HepG2 (cell line): ENCODE measurements around the gene MLXIPL. TPM values are rescaled to one million over a fixed set of nuclear protein-coding genes. Genes with fewer than 3 reads are reported as not detected.
A peak's percentile ranks its signal among the peaks of the same experiment; 100 is the strongest.

Source experiments
- CCDC6 ChIP-seq: sonication (generic); formaldehyde crosslinking; IDR thresholded peaks from 2 replicates; pipeline ENCODE4 v1.8.1; 2022; ENCODE audit warnings: mild to moderate bottlenecking, missing genetic modification reagents, moderate library complexity
- ETS1 ChIP-seq: sonication (generic); formaldehyde crosslinking; IDR thresholded peaks from 2 replicates; pipeline ENCODE4 v1.4.0; 2020; ENCODE audit warnings: missing genetic modification reagents
- IRX3 ChIP-seq: sonication (generic); formaldehyde crosslinking; IDR thresholded peaks from 2 replicates; pipeline ENCODE4 v1.8.1; 2023; ENCODE audit warnings: mild to moderate bottlenecking, low read depth, missing genetic modification reagents, borderline replicate concordance
- NFKBIZ ChIP-seq: IDR thresholded peaks from 2 replicates; pipeline ENCODE4 v1.6.1; 2018; ENCODE audit warnings: missing genetic modification reagents, missing compliant biosample characterization
- PPARG ChIP-seq: conservative IDR thresholded peaks from 2 replicates; pipeline ENCODE4 v1.6.1; 2016; ENCODE audit warnings: missing biosample characterization, missing genetic modification reagents
- PTBP1 ChIP-seq: fragments of 200-400 bp; formaldehyde crosslinking; IDR thresholded peaks from 2 replicates; pipeline ENCODE4 v1.6.1; 2018; ENCODE audit warnings: low read length, low read depth; ENCODE audit not compliant: poor library complexity, severe bottlenecking
- REXO4 ChIP-seq: sonication (generic); formaldehyde crosslinking; IDR thresholded peaks from 2 replicates; pipeline ENCODE4 v1.8.0; 2022; ENCODE audit warnings: missing genetic modification reagents, mild to moderate bottlenecking, borderline replicate concordance
- RFX3 ChIP-seq: IDR thresholded peaks from 2 replicates; pipeline ENCODE4 v1.6.1; 2016; ENCODE audit warnings: missing biosample characterization, missing genetic modification reagents
- RXRB ChIP-seq: IDR thresholded peaks from 2 replicates; pipeline ENCODE4 v1.6.1; 2016; ENCODE audit warnings: borderline replicate concordance, missing genetic modification reagents, missing compliant biosample characterization
- SETDB1 ChIP-seq: sonication (generic); formaldehyde crosslinking; IDR thresholded peaks from 2 replicates; pipeline ENCODE4 v1.5.1; 2020; ENCODE audit warnings: missing genetic modification reagents, mild to moderate bottlenecking, borderline replicate concordance
- ZKSCAN1 ChIP-seq: fragments of 150-350 bp; IDR thresholded peaks from 2 replicates; pipeline ENCODE4 v1.6.1; 2014; ENCODE audit warnings: low read length
- ZNF143 ChIP-seq: sonication (generic); formaldehyde crosslinking; IDR thresholded peaks from 2 replicates; pipeline ENCODE4 v1.4.0; 2020; ENCODE audit warnings: missing genetic modification reagents
- ZNF292 ChIP-seq: sonication (generic); formaldehyde crosslinking; IDR thresholded peaks from 2 replicates; pipeline ENCODE4 v1.8.1; 2022; ENCODE audit warnings: mild to moderate bottlenecking, low read depth, missing genetic modification reagents, borderline replicate concordance
- ZNF543 ChIP-seq: sonication (generic); formaldehyde crosslinking; IDR thresholded peaks from 2 replicates; pipeline ENCODE4 v1.4.0; 2020; ENCODE audit warnings: mild to moderate bottlenecking, missing genetic modification reagents
- ZNF558 ChIP-seq: sonication (generic); formaldehyde crosslinking; IDR thresholded peaks from 2 replicates; pipeline ENCODE4 v1.9.0; 2022; ENCODE audit warnings: mild to moderate bottlenecking, missing genetic modification reagents, borderline replicate concordance
- ZNF569 ChIP-seq: sonication (generic); formaldehyde crosslinking; IDR thresholded peaks from 2 replicates; pipeline ENCODE4 v1.5.0; 2020; ENCODE audit warnings: mild to moderate bottlenecking, missing genetic modification reagents, moderate library complexity, borderline replicate concordance
- ZNF607 ChIP-seq: sonication (generic); formaldehyde crosslinking; IDR thresholded peaks from 2 replicates; pipeline ENCODE4 v1.5.1; 2020; ENCODE audit warnings: missing genetic modification reagents, mild to moderate bottlenecking, borderline replicate concordance
- ZNF83 ChIP-seq: sonication (generic); formaldehyde crosslinking; IDR thresholded peaks from 2 replicates; pipeline ENCODE4 v1.4.0; 2020; ENCODE audit warnings: missing genetic modification reagents, mild to moderate bottlenecking, borderline replicate concordance
- polyA plus RNA-seq, 8 experiments: library from polyadenylated mRNA; depleted of rRNA in 3 of 8; stranded (reverse) in 7 of 8; unstranded in 1 of 8; fragments of >200 nt; fragmentation: Illumina TruSeq in 4 of 8; extraction: Trizol in 4 of 8; gene quantifications; 2 replicates each; pipeline versions ENCODE4 v1.2.1 to v1.2.3, GENCODE V29; 2011 to 2016; ENCODE audit warnings: low read depth in 4 of 8, missing spikeins in 1 of 8, mixed read lengths in 1 of 8; ENCODE audit not compliant: insufficient read depth in 1 of 8
- total RNA-seq, 5 experiments: library from RNA; depleted of rRNA; stranded (reverse); fragments of >200 nt; fragmentation: Illumina TruSeq; extraction: Trizol; gene quantifications; 2 replicates each; pipeline ENCODE4 v1.2.3, GENCODE V29; 2016; ENCODE audit warnings: low read depth in 1 of 5
- TF ChIP-seq, protein P1 (sequence below): sonication (generic); formaldehyde crosslinking; IDR thresholded peaks from 2 replicates; pipeline ENCODE4 v1.5.0; 2020; ENCODE audit warnings: mild to moderate bottlenecking, missing genetic modification reagents
- TF ChIP-seq, protein P2 (sequence below): sonication (generic); formaldehyde crosslinking; IDR thresholded peaks from 2 replicates; pipeline ENCODE4 v1.8.1; 2022; ENCODE audit warnings: low read depth, mild to moderate bottlenecking, missing genetic modification reagents
- TF ChIP-seq, protein P3 (sequence below): IDR thresholded peaks from 2 replicates; pipeline ENCODE4 v1.6.1; 2016; ENCODE audit warnings: missing compliant biosample characterization, missing genetic modification reagents, borderline replicate concordance

The MLXIPL gene
- total and polyA plus RNA-seq, 2 of the 13 experiments (the other 11 are each of a cell fraction or from before 2014, with no cell fraction given): 51.6 to 60.1 TPM

DNA sequence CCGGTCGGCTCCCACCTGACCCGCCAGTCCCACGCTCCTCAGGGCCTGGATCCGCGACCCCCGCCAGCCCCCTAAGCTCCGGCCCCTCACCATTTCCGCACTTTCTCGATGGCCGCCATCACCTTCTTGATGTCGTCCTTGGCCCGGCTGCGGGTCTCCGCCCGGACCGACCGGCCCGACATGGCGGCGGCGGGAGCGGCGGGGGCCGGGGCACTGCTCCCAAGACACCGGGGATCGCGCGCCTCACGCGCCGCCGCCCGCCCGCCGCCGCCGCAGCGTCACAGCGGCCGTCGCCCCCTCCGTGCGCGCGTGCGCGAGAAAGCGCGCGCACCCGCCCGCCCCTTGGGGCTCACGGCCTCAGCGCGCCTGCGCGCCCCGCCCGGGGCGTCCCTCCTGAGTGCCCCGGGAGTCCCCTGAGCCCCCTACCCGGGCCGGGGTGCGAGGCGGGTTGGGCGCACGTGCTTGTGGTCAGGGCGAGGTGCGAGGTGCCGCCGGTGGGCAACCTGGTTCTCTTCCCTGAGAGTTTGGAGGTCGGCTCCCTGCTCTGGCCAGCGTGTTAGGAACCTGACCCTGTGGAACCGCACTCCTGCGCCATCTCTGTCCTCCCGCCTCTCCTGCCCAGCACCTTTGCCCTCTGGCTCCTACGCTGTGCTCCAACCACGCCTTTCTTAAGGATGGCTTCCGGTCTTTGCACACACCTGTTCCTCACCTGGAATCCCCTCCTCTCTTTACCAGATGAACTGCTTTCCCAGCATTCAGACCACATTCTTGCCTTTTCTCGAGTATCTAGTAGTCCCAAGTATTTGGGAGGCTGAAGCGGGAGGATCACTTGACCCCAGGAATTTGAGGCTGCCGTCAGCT, 66.7 kb downstream of the MLXIPL start, which contains the start of gene BCL7B (continued):
- TF ChIP-seq, protein P1, sequence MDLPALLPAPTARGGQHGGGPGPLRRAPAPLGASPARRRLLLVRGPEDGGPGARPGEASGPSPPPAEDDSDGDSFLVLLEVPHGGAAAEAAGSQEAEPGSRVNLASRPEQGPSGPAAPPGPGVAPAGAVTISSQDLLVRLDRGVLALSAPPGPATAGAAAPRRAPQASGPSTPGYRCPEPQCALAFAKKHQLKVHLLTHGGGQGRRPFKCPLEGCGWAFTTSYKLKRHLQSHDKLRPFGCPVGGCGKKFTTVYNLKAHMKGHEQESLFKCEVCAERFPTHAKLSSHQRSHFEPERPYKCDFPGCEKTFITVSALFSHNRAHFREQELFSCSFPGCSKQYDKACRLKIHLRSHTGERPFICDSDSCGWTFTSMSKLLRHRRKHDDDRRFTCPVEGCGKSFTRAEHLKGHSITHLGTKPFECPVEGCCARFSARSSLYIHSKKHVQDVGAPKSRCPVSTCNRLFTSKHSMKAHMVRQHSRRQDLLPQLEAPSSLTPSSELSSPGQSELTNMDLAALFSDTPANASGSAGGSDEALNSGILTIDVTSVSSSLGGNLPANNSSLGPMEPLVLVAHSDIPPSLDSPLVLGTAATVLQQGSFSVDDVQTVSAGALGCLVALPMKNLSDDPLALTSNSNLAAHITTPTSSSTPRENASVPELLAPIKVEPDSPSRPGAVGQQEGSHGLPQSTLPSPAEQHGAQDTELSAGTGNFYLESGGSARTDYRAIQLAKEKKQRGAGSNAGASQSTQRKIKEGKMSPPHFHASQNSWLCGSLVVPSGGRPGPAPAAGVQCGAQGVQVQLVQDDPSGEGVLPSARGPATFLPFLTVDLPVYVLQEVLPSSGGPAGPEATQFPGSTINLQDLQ: peak; percentile 93; the same call in 1 of the 2 replicates
- TF ChIP-seq ZNF558 (CRISPR knock-in tag) (peak; percentile 88), RFX3 (CRISPR knock-in tag) (no peak), PPARG (CRISPR knock-in tag) (peak; percentile 65; the same call in 1 of the 2 replicates), RXRB (CRISPR knock-in tag) (peak; percentile 43; the same call in 1 of the 2 replicates), REXO4 (peak; percentile 60; the same call in 1 of the 2 replicates), ZNF292 (CRISPR knock-in tag) (no peak), ZNF83 (no peak), ZNF143 (CRISPR knock-in tag) (0 out of 2 replicates have a peak, but pooled peaks have one; percentile 37), PTBP1 (no peak), CCDC6 (CRISPR knock-in tag) (no peak; the same call in 1 of the 2 replicates), ZNF569 (no peak), ZNF607 (CRISPR knock-in tag) (peak; percentile 98), ZKSCAN1 (no peak), IRX3 (CRISPR knock-in tag) (peak; percentile 96; the same call in 1 of the 2 replicates), ETS1 (CRISPR knock-in tag) (peak; percentile 84; the same call in 1 of the 2 replicates), SETDB1 (CRISPR knock-in tag) (no peak), ZNF543 (CRISPR knock-in tag) (peak; percentile 82; the same call in 1 of the 2 replicates), NFKBIZ (CRISPR knock-in tag) (peak; percentile 57; the same call in 1 of the 2 replicates)
- TF ChIP-seq, protein P2, sequence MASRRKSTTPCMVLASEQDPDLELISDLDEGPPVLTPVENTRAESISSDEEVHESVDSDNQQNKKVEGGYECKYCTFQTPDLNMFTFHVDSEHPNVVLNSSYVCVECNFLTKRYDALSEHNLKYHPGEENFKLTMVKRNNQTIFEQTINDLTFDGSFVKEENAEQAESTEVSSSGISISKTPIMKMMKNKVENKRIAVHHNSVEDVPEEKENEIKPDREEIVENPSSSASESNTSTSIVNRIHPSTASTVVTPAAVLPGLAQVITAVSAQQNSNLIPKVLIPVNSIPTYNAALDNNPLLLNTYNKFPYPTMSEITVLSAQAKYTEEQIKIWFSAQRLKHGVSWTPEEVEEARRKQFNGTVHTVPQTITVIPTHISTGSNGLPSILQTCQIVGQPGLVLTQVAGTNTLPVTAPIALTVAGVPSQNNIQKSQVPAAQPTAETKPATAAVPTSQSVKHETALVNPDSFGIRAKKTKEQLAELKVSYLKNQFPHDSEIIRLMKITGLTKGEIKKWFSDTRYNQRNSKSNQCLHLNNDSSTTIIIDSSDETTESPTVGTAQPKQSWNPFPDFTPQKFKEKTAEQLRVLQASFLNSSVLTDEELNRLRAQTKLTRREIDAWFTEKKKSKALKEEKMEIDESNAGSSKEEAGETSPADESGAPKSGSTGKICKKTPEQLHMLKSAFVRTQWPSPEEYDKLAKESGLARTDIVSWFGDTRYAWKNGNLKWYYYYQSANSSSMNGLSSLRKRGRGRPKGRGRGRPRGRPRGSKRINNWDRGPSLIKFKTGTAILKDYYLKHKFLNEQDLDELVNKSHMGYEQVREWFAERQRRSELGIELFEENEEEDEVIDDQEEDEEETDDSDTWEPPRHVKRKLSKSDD (CRISPR knock-in tag): peak; percentile 64; the same call in 1 of the 2 replicates
- TF ChIP-seq, protein P3, sequence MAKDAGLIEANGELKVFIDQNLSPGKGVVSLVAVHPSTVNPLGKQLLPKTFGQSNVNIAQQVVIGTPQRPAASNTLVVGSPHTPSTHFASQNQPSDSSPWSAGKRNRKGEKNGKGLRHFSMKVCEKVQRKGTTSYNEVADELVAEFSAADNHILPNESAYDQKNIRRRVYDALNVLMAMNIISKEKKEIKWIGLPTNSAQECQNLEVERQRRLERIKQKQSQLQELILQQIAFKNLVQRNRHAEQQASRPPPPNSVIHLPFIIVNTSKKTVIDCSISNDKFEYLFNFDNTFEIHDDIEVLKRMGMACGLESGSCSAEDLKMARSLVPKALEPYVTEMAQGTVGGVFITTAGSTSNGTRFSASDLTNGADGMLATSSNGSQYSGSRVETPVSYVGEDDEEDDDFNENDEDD (CRISPR knock-in tag): peak; percentile 96
